ENCODE measurements around the gene TRA2A. TPM values are rescaled to one million over a fixed set of nuclear protein-coding genes. Genes with fewer than 3 reads are reported as not detected.

TRA2A gene
- total and polyA plus RNA-seq, 8 donors = 68.1 to 312 (median 250) TPM

DNA sequence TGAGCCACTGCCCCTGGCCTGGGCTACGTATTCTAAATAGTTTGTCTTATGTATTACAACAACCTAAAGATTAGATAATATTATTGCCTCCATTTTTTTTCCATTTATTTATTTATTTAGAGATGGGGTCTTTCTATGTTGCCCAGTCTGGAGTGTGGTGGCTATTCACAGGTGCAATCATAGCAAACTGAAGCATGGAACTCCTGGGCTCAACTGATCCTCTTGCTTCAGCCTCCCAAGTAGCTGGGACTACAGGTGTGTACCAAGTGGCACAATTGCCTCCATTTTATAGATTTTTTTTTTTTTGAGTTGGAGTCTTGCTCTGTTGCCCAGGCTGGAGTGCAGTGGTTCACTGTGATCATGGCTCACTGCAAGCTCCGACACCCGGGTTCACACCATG, 6.5 kb upstream of the TRA2A start:
- Histone ChIP-seq H3K4me1 (no peaks in the 10 kb centered on the region), H3K27ac (no peak overlapping the region), H3K4me3 (no peak overlapping the region), H3K36me3 (no peaks in the 10 kb centered on the region), H3K27me3 (no peaks in the 10 kb centered on the region), H3K9me3 (no peaks in the 10 kb centered on the region)
- ATAC-seq = no peak
- intact Hi-C loops (cut with DNase I) = no loop called here
- DNase-seq = peak in 1 of 4 donors; percentile 24
- TF ChIP-seq, protein P1, sequence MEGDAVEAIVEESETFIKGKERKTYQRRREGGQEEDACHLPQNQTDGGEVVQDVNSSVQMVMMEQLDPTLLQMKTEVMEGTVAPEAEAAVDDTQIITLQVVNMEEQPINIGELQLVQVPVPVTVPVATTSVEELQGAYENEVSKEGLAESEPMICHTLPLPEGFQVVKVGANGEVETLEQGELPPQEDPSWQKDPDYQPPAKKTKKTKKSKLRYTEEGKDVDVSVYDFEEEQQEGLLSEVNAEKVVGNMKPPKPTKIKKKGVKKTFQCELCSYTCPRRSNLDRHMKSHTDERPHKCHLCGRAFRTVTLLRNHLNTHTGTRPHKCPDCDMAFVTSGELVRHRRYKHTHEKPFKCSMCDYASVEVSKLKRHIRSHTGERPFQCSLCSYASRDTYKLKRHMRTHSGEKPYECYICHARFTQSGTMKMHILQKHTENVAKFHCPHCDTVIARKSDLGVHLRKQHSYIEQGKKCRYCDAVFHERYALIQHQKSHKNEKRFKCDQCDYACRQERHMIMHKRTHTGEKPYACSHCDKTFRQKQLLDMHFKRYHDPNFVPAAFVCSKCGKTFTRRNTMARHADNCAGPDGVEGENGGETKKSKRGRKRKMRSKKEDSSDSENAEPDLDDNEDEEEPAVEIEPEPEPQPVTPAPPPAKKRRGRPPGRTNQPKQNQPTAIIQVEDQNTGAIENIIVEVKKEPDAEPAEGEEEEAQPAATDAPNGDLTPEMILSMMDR (IDR thresholded peaks at IDR 0.05) = no peak

DNA sequence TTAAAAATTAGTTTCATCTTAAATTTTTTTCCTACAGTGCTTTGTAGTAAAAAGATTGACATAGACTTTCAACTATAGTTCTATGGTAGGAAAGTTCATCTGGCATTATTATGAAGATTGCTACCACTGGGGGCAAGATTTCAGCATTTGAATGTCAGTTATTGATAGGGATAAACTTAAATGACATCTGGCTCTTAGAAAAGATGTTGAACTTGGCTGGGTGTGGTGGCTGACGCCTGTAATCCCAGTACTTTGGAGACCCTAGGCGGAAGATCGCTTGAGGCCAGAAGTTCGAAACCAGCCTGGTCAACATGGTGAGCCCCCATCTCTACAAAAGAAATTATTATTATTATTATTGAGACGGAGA, 1.4 kb upstream of the TRA2A start:
- no peak for DNase-seq
- intact Hi-C loops (cut with DNase I) = no loop called here
- H3K4me3 ChIP-seq = no peak overlapping the region
- TF ChIP-seq, protein P1 (IDR thresholded peaks at IDR 0.05) = no peak
- H3K27ac ChIP-seq = no peak overlapping the region
- H3K9me3 ChIP-seq = no peaks in the 10 kb centered on the region
- H3K27me3 ChIP-seq = no peaks in the 10 kb centered on the region
- peaks cover 19 to 29% of the 10 kb centered on the region in 2 donors for H3K4me1 ChIP-seq
- no peak for ATAC-seq
- H3K36me3 ChIP-seq = no peaks in the 10 kb centered on the region

DNA sequence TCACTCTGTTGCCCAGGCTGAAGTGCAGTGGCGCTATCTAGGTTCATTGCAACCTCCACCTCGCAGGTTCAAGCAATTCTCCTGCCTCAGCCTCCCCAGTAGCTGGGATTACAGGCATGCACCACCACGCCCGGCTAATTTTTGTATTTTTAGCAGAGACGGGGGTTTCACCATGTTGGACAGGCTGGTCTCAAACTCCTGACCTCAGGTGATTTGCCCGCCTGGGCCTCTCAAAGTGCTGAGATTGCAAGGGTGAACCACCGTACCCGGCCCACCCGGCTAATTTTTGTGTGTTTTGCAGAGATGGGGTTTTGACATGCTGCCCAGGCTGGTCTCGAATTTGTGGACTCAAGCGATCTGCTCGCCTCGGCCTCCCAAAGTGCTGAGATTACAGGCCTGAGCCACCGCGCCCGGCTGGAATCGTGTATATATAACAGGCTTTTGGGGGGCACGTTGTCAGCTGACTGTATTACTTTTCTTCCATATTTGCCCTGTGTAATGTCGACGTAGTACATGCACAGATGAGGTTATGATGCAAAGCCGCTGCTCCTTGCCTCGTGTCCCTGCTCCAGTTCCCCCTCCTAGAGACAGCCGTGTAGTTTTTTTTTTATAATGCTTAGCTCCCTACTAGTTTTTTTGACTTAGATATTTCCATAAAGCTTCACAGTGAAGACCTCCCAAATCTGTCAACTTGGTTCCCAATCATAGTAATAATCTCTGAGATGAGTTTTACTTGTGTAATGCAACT, 883 bp upstream of the TRA2A start:
- Histone ChIP-seq H3K4me3 (peak overlapping the region in 1 of 2 donors; percentile 79), H3K36me3 (no peaks in the 10 kb centered on the region), H3K27ac (peak overlapping the region; percentile 96 to 97), H3K27me3 (no peaks in the 10 kb centered on the region), H3K9me3 (no peaks in the 10 kb centered on the region), H3K4me1 (peaks cover 22 to 35% of the 10 kb centered on the region in 2 donors)
- intact Hi-C loops (cut with DNase I) = no loop called here
- TF ChIP-seq, protein P1 (IDR thresholded peaks at IDR 0.05) = no peak
- peak in 1 of 4 donors; percentile 54 for DNase-seq
- ATAC-seq = no peak

DNA sequence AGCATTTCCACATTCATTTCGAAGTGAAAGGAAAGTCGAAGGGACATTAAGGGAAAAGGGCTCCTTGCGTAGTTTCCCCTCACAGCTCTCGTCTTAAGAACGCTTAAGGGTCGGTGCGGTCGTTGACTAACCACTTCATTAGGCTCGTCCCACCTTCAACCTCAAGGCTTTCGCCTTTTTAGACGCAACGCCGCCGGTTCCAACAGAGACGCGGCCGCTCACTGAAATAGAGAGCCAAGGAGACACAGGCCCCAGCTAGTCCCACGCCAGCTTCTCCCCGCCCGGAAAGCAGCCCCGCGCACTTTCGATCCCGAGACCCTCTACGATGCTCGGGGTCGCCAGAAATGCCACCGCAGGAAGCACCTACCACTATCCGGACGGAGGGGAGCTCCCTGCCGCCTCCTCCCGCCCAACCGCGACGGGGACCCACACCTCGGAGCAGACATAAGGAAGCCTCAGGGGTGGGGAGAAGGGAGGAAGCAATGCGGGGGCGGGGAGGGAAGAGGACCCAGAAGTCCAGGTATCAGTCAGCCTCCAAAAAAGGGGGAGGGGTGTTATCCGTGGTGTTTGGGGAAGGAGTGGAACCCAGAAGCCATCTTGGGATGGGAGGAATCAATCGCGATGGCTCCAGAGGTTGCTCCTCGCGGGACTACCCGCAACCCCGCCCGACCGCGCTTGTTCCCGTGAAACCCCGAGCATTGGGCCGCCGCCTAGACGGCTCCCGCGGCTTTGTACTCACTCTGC, 559 bp downstream of the TRA2A start:
- Histone ChIP-seq H3K4me3 (peak overlapping the region; percentile 79 to 96), H3K36me3 (no peaks in the 10 kb centered on the region), H3K9me3 (no peaks in the 10 kb centered on the region), H3K27me3 (no peaks in the 10 kb centered on the region), H3K4me1 (peaks cover 36 to 49% of the 10 kb centered on the region in 2 donors), H3K27ac (peak overlapping the region; percentile 96 to 97)
- TF ChIP-seq, protein P1 (IDR thresholded peaks at IDR 0.05) = no peak
- DNase-seq = peak; percentile 53 to 86 (median 74)
- ATAC-seq = peak; percentile 75
- intact Hi-C loops (cut with DNase I) = no loop called here

DNA sequence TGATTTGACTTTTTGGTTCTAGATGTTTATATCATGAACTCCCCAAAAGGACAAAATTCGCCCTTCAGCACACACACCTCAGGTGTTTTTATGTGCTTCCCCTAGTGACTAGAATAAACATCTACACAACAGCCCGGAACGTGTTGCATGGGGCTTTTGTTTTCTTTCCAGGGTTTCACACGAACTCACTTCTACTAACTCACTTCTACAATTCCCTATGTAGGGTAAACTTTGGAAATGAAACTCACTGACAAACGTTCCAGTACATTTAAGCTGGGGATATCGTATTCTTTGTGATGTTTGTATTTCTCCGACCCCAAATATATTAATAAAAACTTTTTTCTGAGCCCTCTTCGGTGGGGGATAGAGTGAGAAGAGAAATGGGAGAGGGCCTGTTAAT, 1.4 kb downstream of the TRA2A start:
- H3K4me1 ChIP-seq = peaks cover 40 to 55% of the 10 kb centered on the region in 2 donors
- ATAC-seq (peak; percentile 11), DNase-seq (peak in 2 of 4 donors; percentile 22 to 54)
- H3K27ac ChIP-seq = peak overlapping the region; percentile 96 to 97
- H3K4me3 ChIP-seq = peak overlapping the region; percentile 79 to 96
- no peaks in the 10 kb centered on the region for H3K9me3 ChIP-seq
- TF ChIP-seq, protein P1 (IDR thresholded peaks at IDR 0.05) = no peak
- H3K27me3 ChIP-seq = no peaks in the 10 kb centered on the region
- no peaks in the 10 kb centered on the region for H3K36me3 ChIP-seq
- intact Hi-C loops (cut with DNase I) = no loop called here

All from left lung (tissue), 10 donors.